ENCODE measurements around the gene HSDL2.

GRCh38 chr9:112422417-112423148, 42.7 kb downstream of the HSDL2 start:
- TF ChIP-seq CTCF (IDR thresholded peaks at IDR 0.05) (no peak), POLR2A (IDR thresholded peaks at IDR 0.05) (no peak)

Measured in testis (tissue), 2 donors.